SH-SY5Y (cell line): ENCODE results near the gene LRMDA.

Source experiments
- GATA2 ChIP-seq: IDR thresholded peaks from 2 replicates; pipeline ENCODE4 v1.6.1; 2011; ENCODE audit warnings: mild to moderate bottlenecking, low read depth, low read length
- GATA3 ChIP-seq: IDR thresholded peaks from 2 replicates; pipeline ENCODE4 v1.6.1; 2011; ENCODE audit warnings: low read depth, mild to moderate bottlenecking, low read length, moderate library complexity

DNA sequence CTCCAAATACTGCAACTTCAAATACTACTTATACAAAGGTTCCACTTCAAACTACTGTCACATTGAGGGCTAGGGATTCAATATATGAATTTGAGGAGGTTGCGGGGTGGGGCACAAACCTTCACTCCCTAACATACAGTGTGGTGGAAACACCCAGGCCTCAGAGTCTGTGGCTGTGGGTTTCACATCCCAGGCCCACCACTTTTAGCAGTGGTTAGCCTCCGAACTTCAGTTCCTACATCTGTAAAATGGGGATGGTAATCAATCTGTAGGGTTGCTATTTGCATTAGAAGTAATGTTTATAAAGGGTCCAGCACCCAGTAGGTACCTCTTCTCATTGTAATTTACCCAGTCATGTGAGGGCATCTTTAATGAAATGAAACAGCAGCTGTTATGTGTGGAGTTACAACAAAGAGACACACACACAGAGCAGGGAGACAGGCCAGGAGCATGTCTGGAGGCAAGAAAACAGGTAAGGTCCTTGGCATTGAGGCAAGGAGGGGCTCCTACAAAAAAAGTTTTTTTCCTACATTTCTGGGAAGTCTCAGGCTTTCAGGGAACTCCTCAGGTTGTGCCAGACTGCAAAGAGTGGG lies 570.9 kb downstream of the LRMDA start:
- TF ChIP-seq GATA3 = no peak
- TF ChIP-seq GATA2 = no peak
